Stimulated activated CD8-positive, alpha-beta memory T cell treated with anti-CD3 and anti-CD28 coated beads, Interleukin-15, amount 100 ng/mL, for 48 hours (primary cell): ENCODE data around the gene SLC16A10.

Experiments
- DNase-seq, 2 donors: peaks; one replicate each; pipeline ENCODE4 v3.0.0-alpha.2; 2020; ENCODE audit warnings: low read depth in 2 of 2

SLC16A10 gene

GRCh38 chr6:111258615-111259088 lies 171.3 kb downstream of the SLC16A10 start:
- DNase-seq: no peak

- DNase-seq: peak; percentile 98 to 99
Measured at GRCh38 chr6:111259089-111259831, 172.0 kb downstream of the SLC16A10 start.

- no peak for DNase-seq
Measured at GRCh38 chr6:111260570-111261298, 173.4 kb downstream of the SLC16A10 start.

- DNase-seq: peak in 1 of 2 donors; percentile 7
Measured at GRCh38 chr6:111263837-111264236, 176.5 kb downstream of the SLC16A10 start.

- no peak for DNase-seq
Measured at GRCh38 chr6:111265842-111266241, 178.5 kb downstream of the SLC16A10 start.

GRCh38 chr6:111266276-111266675 lies 179.0 kb downstream of the SLC16A10 start:
- no peak for DNase-seq

GRCh38 chr6:111267764-111268333 lies 180.5 kb downstream of the SLC16A10 start:
- no peak for DNase-seq

GRCh38 chr6:111269401-111269970 lies 182.2 kb downstream of the SLC16A10 start:
- no peak for DNase-seq

GRCh38 chr6:111270121-111270520 lies 182.8 kb downstream of the SLC16A10 start:
- DNase-seq: no peak

GRCh38 chr6:111274593-111275217 lies 187.4 kb downstream of the SLC16A10 start:
- no peak for DNase-seq

- no peak for DNase-seq
Measured at GRCh38 chr6:111276335-111276734, 189.0 kb downstream of the SLC16A10 start.

GRCh38 chr6:111276736-111277135 lies 189.4 kb downstream of the SLC16A10 start:
- DNase-seq: no peak

GRCh38 chr6:111277819-111278218 lies 190.5 kb downstream of the SLC16A10 start:
- no peak for DNase-seq

- DNase-seq: no peak
Measured at GRCh38 chr6:111278731-111279130, 191.4 kb downstream of the SLC16A10 start.

GRCh38 chr6:111280445-111280955 lies 193.2 kb downstream of the SLC16A10 start:
- DNase-seq: no peak
